HPDE6-E6E7 (cell line): ENCODE measurements around the gene UGT3A2.
"Not testable (repeated sequence)": the region's sequence is repeated elsewhere in the genome, so short reads cannot be mapped to it uniquely, and the experiment has no call there.

ENCODE experiments used
- DNase-seq: peaks from one replicate; pipeline ENCODE4 v3.0.0; 2011; ENCODE audit warnings: missing footprints; ENCODE audit errors: extremely low spot score

The UGT3A2 gene

DNA sequence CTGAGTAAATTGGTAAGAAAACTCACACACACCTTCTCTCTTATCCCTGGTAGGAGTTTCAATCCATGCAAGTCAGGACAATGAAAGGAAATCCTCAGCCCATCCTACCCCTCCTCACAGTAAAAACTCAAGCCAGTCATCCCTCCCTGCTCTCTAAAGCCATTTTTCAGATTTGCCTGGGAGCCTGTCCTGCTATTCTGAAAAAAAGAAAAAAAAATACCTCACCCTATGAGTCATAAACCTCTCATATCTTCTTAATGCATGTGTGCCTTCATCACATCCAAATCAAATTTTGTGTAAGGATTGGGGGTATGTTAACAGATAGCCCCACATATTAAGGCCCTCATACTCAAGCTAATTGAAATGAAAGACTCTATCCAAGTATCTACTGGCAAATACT, 14.1 kb downstream of the UGT3A2 start:
- no peak for DNase-seq

DNA sequence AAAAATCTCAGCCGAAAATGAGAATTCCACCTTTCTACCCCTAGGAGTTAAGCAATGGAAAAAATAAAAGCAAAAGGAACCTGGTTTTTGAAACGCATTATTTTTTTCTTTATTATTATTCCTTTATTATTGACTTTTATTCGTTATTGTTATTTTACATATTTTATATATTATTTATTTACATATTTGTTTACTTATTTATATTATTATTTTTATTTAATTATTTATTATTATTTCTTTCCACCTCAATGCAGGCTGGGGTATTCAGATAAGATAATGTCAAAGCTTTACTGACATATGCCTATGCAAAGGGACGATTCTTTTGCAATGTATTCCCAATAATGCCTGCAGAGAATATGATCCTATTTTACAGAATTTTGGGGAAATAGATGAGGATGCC, 16.7 kb downstream of the UGT3A2 start:
- DNase-seq, result no peak

DNA sequence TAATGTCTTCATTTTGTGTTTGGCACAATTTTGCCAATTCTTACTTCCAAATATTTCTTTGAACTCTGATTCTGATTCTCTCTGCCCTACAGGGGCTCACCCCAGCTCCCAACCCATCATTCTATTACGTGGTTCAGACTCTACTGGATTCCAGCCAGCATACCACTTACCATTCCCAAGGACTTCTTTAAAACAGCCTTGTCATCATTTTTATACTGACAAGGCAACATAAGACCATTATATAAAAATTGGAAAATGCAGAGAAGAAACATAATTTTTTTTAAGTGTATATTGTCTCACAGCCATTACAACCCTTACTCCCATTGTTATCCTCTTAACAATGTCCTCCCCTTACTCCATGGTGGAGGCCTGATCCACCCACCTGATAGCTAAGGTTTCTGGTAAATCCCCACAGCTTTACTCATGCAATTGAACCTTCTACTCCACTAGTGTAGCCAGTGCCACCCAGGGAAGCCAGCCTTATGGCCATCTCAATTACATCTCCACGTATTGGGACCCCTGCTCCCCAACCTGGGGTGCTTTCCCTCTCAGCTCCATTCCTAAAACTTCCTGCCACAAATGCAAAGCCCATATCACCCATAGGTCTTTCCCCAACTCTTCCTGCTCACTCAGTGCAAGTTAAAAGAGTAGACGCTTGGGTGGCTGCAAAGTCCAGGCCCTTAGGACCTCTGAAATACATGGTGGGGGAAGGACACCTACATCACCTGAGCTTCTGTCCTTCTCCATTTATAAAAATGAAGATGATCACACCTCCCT, 19.1 kb downstream of the UGT3A2 start:
- no peak for DNase-seq

DNA sequence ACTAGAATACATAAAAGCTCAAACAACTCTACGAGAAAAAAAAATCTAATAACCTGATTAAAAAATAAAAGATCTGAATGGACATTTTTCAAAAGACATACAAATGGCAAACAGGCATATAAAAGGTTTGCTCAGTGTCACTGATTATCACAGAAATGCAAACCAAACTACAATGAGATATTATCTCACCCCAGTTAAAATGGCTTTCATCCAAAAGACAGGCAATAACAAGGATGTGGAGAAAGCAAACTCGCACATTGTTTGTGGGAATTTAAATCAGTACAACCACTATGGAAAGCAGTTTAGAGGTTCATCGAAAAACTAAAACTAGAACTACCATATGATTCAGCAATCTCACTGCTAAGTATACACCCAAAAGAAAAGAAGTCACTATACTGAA, 20.8 kb downstream of the UGT3A2 start:
- DNase-seq, result no peak

DNA sequence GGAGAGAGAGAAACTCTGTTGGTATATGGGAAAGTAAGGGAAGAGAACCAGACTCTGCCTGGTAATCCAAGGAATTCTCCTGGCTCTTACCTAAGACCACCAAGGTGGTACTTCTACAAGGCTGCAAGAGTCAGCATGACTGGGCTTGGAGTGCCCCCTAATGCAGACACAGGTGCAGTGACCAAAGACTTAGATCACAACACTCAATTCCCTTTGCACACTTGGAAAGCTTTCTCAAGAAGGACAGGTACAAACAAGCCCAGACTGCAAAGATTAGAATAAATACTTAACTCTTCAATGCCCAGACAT, 25.2 kb downstream of the UGT3A2 start:
- DNase-seq, result no peak

DNA sequence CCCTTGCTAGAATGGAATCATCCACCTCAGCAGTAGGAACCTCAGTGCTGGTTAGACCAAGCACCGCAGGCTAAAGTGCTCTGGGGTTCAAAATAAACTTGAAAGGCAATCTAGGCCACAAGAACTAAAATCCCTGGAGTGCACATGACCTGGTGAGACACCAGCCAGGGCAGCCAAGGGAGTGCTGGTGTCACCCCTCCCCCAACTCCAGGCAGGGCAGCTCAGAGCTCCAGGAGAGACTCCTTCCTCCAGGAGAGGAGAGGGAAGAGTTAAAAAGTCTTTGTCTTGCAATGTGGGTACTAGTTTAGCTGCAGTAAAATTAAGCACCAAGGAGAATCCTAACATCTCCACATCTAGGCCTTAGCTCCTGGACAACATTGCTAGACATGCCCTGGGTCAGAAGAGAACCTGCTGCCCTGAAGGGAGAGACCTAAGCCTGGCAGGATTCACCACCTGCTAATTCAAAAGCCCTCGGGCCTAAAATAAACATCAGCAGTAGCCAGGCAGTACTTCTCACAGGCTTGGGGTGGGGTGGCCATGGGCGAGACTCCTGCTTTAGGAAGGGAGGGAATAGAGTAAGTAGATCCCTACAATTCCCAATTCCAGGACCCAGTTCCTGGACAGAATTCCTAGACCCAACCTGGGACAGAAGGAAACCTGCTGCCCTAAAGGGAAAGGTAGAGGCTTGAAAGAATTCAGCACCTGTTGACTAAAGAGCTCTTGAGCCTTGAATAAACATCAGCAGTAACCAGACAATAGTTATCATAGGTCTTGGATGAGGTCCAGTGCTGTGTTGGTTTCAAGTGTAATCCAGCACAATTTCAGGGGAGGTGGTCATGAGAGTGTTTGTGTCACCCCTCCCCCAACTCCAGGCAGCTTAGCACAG, 25.8 kb downstream of the UGT3A2 start:
- no peak for DNase-seq

DNA sequence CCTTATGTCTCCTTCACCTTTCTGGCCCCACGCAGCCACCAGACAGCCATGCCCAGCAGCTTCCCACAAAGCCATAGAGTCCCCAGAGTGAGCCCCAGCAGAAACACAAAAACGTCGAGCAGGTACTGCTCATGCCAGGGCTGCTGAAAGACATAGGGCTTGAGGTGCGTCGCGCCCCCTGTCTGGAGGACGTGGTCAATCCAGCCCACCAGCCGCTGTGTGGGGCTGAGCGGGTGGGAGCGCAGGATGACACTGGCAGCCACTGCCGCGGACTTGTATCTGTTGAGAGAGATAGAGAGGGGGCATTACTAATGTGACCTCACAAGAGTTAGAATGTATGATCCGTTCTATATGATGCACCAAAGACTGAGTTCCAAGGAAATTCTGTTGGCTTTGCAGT, 31.0 kb downstream of the UGT3A2 start:
- no peak for DNase-seq

DNA sequence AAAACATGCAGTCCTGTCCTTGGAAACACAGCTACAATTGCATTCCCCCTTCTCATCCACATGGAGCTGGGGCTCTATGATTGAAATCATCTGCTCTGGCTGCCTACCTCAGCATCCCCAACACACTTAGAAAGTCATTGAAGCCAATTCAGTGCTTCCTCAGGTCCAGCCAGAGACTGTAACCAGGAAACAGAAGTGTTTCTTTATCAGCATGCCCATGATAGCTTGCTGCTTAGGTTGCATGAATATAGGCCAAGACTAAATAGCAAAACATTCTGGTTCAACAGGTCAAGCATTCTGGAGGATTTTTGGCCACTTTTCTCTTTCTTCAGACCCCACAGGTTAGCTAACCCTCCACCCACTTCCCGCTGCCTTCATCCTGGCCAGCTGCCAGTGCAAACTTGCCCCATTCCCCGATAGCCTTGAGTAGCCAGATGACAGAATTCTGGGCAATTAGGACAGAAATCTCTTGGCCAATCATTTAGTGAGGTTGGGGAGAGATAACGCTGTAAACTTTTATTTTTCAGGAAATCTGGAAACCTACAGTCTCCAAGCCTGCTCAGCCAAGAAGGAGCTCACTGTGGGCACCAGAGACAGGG, 32.0 kb downstream of the UGT3A2 start:
- not testable (repeated sequence) for DNase-seq

DNA sequence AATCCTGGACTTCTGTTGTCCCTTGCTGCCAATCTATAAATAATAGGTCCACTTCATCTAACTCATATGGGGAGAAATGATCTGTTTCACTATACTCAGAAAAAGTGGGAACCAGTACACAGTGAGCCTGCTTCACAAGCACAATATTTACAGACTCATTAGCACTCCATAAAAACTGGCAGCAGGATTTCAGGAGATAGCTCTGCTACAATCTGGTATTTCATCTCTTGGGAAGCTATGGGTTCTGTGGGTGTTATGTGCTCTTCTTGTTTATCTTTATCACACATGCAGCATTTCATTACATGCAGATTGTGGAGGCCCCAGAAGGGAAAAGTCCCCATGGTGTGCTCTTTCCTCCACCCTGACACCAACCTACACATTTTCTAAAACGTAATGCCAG, 33.2 kb downstream of the UGT3A2 start:
- no peak for DNase-seq

DNA sequence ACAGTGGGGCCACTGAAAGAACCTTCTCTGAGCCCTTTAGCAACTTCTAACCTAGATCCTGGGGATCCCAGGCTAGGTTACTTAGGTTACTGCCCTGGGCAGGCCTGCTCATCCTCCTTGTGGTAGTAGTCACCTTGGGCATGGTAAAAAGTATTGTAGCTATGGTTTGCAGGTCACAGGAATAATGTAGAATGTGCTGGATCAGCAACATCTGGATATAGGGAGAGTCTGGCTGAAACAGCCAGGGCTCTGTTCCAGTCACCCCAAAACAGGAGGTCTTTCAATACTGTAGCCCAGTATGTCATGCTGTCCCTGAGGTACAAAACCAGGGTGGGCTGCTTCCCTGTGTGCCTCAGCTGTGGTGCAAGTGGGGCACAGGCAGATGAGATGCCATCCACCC, 33.6 kb downstream of the UGT3A2 start:
- DNase-seq, result no peak

DNA sequence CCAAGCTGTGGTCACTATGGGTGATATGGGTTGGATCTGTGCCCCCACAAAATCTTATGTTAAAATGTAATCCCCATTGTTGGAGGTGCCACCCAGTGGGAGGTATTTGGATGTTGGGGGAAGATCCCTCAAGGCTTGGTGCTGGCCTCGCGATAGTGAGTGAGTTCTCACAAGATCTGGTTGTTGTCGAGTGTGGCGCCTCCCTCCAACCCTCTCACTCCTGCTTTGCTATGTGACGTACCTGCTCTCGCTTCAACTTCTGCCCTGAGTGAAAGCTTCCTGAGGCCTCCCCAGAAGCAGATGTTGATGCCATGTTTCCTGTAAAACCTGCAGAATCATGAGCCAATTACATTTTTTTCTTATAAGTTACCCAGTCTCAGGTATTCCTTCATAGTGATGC, 35.5 kb downstream of the UGT3A2 start:
- no peak for DNase-seq

DNA sequence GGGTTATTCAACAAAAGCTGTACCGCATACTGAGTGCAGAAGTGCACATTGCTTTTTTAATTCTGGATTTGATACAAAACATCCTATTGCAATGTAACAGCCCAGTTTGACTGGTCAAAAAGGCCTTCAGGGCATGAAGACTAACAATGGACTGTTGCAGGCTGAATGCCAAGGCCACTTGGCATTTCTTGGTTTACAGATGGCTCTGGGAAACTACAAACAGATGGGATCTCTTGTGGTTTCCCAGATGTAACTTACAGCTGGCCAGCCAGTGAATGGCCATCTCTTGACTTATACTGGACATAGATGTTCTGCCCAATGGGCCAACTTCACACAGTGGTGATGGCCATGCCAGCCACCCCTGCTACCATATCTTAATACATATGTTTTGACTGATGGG, 36.8 kb downstream of the UGT3A2 start:
- no peak for DNase-seq

DNA sequence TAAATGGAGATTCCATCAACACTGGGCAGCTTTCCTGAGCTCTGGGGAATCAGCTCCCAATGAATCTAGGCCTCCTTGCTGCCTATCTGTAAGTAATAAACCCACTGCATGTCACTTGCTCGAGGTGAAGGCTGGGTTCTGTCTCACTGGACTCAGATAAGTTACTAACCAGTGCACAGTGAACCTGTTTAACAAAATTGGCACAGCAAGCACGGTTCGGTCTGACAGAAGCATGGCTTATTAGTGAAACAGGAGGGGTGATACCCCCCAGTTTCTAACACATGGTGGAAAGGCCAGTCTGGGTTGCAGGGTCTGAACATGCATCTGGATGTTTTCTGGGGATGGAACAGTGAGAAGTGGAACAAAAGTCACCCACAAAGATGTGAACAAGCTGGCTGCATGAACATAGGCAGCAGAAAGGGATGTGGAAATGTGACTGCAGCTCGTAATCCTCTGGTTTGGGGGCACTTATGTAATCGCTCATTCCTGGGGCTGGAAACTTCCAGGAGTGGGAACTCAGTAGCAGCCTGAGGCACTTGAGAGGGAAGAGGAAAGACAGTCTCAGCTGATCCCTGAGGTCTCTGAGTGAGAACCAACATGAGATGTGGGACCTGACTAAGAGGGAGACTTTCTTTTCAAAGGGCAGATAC, 37.7 kb downstream of the UGT3A2 start:
- DNase-seq, result no peak

DNA sequence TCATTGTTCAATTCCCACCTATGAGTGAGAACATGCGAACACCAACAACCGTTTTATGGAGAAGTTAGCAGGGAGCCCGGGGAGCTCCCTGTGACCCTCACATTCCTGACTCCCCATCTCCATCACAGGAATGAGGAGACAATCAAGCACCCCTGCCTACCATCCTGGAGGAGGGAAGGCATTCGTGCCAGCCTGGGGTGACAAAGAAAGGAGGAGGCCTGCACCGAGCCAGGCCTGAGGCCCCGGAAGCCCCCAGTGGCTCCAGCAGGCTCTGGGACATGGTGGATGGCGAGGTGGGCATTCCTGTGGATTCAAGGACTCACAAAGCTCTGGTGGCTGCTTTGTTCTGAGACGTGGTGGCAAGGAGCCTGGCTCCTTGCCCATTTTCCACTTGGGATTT, 39.0 kb downstream of the UGT3A2 start:
- DNase-seq, result no peak

DNA sequence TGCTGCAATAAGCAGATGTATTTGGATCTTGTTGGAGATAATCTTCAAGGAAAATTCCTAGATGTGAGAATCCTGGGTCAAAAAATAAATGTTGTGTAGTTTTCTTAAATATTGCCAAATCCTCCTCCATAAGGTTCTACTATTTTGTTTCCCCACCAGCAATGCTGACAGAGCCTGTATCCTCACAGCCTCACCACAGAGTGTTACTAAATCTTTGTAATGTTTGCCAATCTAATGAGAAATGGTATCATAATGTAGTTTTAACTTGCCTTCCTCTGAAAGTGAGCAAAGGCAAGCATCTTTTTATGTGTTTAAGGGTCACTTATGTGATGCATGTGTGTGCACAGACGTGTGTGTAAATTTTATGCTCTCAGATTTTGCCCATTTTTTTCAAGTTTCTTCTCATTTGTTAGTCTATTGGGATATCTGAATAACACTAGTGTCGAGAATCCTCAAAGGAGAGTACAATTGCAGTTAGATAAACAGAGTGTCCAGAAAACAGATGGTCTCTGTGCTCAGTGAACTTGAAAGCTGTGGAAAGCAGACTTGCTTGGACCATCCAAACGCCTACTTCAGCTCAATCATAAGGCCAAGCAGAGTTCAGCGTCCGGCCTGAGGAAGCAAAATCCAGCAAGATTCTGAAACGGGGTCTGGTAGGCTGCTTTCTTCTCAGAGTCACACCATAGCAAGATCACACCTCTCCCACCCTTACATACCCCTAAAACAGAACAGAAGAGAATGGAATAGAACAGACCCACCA, 39.8 kb downstream of the UGT3A2 start:
- DNase-seq, result no peak

DNA sequence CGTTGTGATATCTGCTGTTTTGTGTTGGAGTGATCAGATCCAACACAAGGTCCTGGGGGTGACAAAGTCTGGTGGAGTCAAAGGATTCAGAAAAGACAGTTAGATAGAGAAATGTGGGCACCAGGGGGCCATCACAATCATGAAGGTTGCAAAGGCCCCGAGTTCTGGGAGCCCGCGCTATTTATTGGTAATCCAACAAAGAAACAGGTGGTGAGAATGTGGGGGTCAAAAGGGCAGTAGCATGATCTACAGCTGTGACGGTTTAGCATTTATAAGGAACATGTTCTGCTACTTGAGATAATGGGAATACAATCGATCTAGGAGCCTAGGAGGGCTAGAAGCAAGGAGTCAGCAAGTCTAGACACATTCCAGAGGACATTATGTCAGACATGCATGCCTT, 44.4 kb downstream of the UGT3A2 start:
- DNase-seq, result not testable (repeated sequence)

DNA sequence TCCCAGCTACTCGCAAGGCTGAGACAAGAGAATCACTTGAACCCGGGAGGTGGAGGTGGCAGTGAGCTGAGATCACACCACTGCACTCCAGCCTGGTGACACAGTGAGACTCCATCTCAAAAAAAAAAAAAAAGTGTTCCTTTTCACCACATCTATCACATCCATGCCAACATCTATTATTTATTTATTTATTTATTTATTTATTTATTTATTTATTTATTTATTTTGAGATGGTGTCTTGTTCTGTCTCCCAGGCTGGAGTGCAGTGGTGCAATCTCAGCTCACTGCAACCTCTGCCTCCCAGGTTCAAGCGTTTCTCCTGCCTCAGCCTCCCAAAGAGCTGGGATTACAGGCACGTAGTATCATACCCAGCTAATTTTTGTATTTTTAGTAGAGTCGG, 47.1 kb downstream of the UGT3A2 start:
- not testable (repeated sequence) for DNase-seq

DNA sequence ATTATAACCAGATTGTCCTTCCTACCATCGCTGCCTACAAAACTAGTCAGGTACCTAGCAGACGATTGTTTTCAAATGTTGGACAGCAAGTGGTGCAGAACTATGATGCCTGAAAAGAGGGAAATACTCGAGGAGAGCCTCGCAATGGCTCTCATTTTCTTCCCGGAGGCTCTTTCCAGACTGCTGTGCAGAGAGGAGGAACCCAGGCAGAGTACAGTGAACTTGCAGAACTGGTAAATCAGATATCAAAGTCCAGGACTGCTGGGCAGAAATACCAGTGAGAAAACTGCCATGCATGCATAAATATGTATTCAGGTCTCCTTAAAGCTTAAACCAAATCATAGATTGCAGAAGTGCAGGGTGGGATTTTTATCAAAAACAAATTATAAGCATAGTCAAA, 49.1 kb downstream of the UGT3A2 start:
- no peak for DNase-seq

DNA sequence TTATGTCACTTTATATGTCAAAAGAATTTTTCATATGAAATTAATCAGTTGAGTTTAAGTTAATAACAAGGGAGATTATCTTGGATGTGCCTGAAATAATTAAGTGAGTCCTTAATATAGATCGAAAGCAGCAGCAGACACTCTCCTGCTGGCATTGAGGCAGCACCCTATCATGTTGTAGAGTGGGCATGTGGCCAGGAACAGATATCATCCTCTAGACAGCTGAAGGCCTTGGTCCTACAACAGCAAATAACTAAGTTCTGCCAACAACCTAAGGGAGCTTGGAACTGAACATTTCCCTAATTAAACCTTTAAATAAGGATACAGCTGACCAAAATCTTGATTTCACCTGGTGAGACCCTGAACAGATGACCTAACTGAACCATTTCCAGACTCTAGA, 49.7 kb downstream of the UGT3A2 start:
- DNase-seq, result no peak

DNA sequence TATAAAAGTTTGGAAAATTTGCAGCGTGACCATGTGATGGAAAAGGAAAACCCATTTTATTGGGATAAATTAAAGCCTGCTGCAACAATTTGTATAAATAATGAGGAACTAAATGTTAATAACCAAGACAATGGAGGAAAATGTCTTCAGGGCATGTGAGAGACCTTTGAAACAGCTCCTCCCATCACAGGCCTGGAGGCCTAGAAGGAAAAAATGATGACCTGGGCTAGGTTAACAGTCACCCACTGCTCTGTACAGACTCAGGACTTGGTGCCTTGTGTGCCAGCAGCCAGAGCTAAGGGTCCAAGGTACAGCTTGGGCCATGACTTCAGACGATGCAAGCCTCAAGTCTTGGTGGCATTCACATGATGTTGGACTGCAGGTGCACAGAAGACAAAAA, 53.5 kb downstream of the UGT3A2 start:
- DNase-seq, result no peak

DNA sequence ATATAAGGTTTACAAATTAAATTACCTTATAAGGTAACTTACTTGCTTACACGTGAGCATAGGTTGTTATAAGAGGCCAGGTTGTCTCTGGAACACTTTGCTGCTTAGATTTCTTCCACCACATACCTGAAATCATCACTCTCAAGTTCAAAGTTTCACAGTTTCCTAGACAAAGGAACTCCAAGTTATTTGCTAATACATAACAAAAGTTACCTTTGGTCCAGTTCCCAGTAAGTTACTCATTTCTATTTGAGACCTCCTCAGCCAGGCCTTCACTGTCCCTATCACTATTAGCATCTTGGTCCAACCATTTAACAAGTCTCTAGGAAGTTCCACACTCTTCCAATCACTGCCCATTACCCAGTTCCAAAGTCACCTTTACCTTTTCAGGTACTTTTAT, 57.0 kb downstream of the UGT3A2 start:
- no peak for DNase-seq

DNA sequence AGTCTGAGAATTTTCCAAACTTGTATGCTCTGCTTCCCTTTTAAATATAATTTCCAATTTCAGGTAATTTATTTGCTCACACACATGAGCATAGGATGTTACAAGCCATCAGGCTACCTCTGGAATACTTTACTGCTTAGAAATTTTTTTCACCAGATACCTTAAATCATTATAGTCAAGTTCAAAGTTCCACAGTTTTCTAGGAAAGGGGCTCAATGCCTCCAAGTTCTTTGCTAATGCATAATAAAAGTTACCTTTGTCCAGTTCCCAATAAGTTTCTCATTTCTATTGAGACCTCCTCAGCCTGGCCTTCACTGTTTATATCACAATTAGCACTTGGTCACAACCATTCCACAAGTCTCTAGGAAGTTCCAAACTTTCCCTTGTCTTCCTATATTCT, 59.3 kb downstream of the UGT3A2 start:
- no peak for DNase-seq
